Measurements from ENCODE around the gene PXT1. TPM values are rescaled to one million over a fixed set of nuclear protein-coding genes. Genes with fewer than 3 reads are reported as not detected.

PXT1 gene
- total and polyA plus RNA-seq, 9 of the 15 experiments (the other 6 are each of a cell fraction or from before 2014, with no cell fraction given), result 0.09 to 0.11 (median 0.10) TPM; not detected in 5

DNA sequence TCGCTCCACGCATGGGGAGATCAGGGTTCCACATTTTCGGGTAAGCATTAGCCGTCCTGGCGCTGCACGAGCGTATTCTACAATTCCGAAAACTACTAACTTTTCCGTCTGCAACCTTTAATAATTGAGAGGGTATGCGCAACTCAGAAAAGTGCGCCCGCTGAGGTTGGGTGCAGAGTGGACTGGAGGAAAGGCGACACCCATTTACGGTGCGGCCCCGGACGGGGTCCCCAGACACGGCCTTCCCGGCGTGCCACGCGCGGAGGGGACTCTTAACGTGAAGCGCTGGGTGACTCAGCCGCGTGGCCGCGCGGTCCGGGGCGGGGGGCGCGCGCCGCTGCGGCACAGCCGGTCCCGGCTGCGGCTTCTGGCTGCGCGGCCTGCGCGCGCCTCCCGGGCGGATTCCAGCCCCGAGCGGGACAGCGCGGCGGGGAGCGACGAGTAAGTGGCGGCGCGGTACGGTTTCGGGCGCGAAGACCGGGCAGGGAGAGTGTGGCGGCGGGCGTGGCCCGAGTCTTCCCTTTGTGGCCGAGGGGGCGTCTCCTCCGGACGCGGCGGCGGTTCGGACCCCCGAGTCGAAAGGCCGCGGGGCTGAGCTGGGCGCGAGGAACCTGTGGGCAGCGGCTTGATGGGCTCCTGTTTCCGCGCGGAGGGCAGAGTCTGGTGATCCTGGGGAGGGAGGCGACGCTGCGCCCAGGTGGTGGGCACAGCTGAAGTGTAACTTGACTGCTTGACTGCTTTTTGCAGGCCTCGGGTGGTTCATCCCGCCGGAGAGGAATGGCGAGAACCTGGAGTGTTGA, at the start of gene PXT1, which contains the start of gene KCTD20 (continued):
- TF ChIP-seq, protein P1, sequence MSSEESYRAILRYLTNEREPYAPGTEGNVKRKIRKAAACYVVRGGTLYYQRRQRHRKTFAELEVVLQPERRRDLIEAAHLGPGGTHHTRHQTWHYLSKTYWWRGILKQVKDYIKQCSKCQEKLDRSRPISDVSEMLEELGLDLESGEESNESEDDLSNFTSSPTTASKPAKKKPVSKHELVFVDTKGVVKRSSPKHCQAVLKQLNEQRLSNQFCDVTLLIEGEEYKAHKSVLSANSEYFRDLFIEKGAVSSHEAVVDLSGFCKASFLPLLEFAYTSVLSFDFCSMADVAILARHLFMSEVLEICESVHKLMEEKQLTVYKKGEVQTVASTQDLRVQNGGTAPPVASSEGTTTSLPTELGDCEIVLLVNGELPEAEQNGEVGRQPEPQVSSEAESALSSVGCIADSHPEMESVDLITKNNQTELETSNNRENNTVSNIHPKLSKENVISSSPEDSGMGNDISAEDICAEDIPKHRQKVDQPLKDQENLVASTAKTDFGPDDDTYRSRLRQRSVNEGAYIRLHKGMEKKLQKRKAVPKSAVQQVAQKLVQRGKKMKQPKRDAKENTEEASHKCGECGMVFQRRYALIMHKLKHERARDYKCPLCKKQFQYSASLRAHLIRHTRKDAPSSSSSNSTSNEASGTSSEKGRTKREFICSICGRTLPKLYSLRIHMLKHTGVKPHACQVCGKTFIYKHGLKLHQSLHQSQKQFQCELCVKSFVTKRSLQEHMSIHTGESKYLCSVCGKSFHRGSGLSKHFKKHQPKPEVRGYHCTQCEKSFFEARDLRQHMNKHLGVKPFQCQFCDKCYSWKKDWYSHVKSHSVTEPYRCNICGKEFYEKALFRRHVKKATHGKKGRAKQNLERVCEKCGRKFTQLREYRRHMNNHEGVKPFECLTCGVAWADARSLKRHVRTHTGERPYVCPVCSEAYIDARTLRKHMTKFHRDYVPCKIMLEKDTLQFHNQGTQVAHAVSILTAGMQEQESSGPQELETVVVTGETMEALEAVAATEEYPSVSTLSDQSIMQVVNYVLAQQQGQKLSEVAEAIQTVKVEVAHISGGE (CRISPR knock-in tag; IDR thresholded peaks at IDR 0.05), result peak in 2 of 3 experiments; percentile 75 to 96; a peak in 4 of 6 replicates
- TF ChIP-seq, protein P2, sequence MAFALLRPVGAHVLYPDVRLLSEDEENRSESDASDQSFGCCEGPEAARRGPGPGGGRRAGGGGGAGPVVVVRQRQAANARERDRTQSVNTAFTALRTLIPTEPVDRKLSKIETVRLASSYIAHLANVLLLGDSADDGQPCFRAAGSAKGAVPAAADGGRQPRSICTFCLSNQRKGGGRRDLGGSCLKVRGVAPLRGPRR (CRISPR knock-in tag; IDR thresholded peaks at IDR 0.05), result no peak; the same call in 1 of the 2 replicates
- TF ChIP-seq NCOA4 (IDR thresholded peaks at IDR 0.05; ENCODE audit: partially characterized antibody) (no peak), RBM34 (IDR thresholded peaks at IDR 0.05; ENCODE audit: borderline replicate concordance, insufficient read depth, low read length) (no peak), SMARCC2 (IDR thresholded peaks at IDR 0.05; ENCODE audit: low read depth) (peak; percentile 56; the same call in 1 of the 2 replicates), MTA1 (IDR thresholded peaks at IDR 0.05; ENCODE audit: borderline replicate concordance) (peak; percentile 73), RBFOX2 (IDR thresholded peaks at IDR 0.05; ENCODE audit: low read depth, low read length) (peak; percentile 99), ZNF551 (CRISPR knock-in tag; IDR thresholded peaks at IDR 0.05) (no peak), FOXK2 (conservative IDR thresholded peaks at IDR 0.05 in 1 of 2, IDR thresholded peaks at IDR 0.05 in 1 of 2; ENCODE audit: low read depth in 2 of 2) (0 out of 4 replicates have a peak, but pooled peaks of 1 of the 2 experiments have one; percentile 21), MECOM (CRISPR knock-in tag; IDR thresholded peaks at IDR 0.05) (no peak), CHD2 (IDR thresholded peaks at IDR 0.05; ENCODE audit: low read depth, low read length) (no peak), MEF2D (tag; conservative IDR thresholded peaks at IDR 0.05; ENCODE audit: low read depth) (peak; percentile 6; the same call in 1 of the 2 replicates), SP2 (IDR thresholded peaks at IDR 0.05; ENCODE audit: extremely low read depth, low read depth, low read length, poor library complexity, severe bottlenecking) (no peak), SIN3A (IDR thresholded peaks at IDR 0.05; ENCODE audit: borderline replicate concordance in 2 of 2, control insufficient read depth in 1 of 2, low read depth in 2 of 2, low read length in 2 of 2) (peak; percentile 61 to 82; a peak in 2 of 4 replicates), ZNF431 (CRISPR knock-in tag; IDR thresholded peaks at IDR 0.05) (peak; percentile 51; the same call in 1 of the 2 replicates)
- TF ChIP-seq, protein P3, sequence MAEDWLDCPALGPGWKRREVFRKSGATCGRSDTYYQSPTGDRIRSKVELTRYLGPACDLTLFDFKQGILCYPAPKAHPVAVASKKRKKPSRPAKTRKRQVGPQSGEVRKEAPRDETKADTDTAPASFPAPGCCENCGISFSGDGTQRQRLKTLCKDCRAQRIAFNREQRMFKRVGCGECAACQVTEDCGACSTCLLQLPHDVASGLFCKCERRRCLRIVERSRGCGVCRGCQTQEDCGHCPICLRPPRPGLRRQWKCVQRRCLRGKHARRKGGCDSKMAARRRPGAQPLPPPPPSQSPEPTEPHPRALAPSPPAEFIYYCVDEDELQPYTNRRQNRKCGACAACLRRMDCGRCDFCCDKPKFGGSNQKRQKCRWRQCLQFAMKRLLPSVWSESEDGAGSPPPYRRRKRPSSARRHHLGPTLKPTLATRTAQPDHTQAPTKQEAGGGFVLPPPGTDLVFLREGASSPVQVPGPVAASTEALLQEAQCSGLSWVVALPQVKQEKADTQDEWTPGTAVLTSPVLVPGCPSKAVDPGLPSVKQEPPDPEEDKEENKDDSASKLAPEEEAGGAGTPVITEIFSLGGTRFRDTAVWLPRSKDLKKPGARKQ (CRISPR knock-in tag; IDR thresholded peaks at IDR 0.05), result no peak
- TF ChIP-seq, protein P4, sequence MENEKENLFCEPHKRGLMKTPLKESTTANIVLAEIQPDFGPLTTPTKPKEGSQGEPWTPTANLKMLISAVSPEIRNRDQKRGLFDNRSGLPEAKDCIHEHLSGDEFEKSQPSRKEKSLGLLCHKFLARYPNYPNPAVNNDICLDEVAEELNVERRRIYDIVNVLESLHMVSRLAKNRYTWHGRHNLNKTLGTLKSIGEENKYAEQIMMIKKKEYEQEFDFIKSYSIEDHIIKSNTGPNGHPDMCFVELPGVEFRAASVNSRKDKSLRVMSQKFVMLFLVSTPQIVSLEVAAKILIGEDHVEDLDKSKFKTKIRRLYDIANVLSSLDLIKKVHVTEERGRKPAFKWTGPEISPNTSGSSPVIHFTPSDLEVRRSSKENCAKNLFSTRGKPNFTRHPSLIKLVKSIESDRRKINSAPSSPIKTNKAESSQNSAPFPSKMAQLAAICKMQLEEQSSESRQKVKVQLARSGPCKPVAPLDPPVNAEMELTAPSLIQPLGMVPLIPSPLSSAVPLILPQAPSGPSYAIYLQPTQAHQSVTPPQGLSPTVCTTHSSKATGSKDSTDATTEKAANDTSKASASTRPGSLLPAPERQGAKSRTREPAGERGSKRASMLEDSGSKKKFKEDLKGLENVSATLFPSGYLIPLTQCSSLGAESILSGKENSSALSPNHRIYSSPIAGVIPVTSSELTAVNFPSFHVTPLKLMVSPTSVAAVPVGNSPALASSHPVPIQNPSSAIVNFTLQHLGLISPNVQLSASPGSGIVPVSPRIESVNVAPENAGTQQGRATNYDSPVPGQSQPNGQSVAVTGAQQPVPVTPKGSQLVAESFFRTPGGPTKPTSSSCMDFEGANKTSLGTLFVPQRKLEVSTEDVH (IDR thresholded peaks at IDR 0.05; ENCODE audit: low read depth, partially characterized antibody), result no peak
